ENCODE data around the gene SYCN. TPM values are rescaled to one million over a fixed set of nuclear protein-coding genes. Genes with fewer than 3 reads are reported as not detected.
"Not testable (repeated sequence)": the region's sequence is repeated elsewhere in the genome, so short reads cannot be mapped to it uniquely, and the experiment has no call there.

Gene SYCN
- total RNA-seq, 6 experiments from 2014 or later: not detected

DNA sequence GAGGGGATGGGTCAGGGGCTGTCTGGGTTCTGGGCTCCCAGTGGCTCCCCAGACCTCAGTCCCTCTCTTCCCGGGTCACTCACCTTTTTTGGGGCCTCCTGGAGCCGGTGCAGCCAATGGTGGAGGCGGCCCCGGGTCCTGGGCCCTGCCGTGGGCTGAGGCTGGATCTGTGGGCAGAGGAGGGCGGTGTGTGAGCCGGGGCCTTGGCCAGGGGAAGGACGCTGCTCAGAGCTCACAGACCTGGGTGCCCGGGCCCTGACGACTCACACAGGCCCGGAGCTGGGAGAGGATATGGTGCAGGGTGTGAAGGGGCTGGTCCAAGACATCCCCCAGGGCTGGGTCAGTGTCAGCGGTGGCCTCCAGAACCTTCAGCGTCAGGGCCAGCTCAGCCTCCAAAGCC lies 39.7 kb upstream of the SYCN start:
- intact Hi-C loops (cut with DNase I); H3K27me3 ChIP-seq; ATAC-seq; H3K9me3 ChIP-seq; H3K36me3 ChIP-seq; H3K4me3 ChIP-seq; H3K27ac ChIP-seq; H3K4me1 ChIP-seq; DNase-seq: not testable (repeated sequence)
- 75% methylated on average over 2 of the region's 13 CpGs for WGBS (ENCODE audit: insufficient coverage, low coverage, low lambda C conversion rate, missing lambda C conversion rate)

DNA sequence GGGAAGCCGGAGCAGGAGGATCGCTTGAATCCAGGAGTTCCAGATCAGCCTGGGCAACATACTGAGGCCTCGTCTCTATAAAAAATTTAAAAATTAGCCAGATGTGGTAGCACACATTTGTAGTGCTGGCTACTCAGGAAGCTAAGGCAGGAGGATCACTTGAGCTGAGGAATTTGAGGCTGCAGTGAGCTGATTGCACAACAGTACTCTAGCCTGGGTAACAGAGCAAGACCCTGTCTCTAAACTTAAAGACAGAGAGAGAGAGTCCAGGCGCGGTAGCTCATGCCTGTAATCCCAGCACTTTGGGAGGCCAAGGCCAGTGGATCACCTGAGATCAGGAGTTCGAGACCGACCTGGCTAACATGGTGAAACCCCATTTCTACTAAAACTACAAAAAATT lies 36.4 kb upstream of the SYCN start:
- no peak for TF ChIP-seq POLR2A (IDR thresholded peaks at IDR 0.05)
- TF ChIP-seq, protein P1, sequence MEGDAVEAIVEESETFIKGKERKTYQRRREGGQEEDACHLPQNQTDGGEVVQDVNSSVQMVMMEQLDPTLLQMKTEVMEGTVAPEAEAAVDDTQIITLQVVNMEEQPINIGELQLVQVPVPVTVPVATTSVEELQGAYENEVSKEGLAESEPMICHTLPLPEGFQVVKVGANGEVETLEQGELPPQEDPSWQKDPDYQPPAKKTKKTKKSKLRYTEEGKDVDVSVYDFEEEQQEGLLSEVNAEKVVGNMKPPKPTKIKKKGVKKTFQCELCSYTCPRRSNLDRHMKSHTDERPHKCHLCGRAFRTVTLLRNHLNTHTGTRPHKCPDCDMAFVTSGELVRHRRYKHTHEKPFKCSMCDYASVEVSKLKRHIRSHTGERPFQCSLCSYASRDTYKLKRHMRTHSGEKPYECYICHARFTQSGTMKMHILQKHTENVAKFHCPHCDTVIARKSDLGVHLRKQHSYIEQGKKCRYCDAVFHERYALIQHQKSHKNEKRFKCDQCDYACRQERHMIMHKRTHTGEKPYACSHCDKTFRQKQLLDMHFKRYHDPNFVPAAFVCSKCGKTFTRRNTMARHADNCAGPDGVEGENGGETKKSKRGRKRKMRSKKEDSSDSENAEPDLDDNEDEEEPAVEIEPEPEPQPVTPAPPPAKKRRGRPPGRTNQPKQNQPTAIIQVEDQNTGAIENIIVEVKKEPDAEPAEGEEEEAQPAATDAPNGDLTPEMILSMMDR (IDR thresholded peaks at IDR 0.05): no peak
- no peak for ATAC-seq

DNA sequence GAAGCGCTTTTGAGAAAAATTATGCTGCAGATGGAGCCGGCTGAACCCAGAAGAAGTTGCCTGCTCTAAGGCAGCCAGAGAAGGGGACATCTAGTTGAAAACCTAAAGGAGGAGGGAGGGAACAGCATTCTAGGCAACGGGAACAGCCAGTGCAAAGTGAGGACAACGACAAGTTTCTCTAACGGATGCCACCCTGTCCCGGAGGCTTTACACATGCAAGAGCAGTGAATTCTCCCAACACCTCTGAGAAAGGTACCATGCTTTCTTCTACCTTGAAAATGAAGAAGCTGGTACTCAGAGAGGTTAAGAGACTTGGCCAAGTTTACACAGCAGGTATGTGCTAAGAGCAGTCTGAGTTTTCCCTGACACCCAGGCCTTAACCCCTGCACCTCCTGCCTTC lies 34.9 kb upstream of the SYCN start:
- no peak overlapping the region for H3K4me3 ChIP-seq
- TF ChIP-seq, protein P1 (IDR thresholded peaks at IDR 0.05): no peak
- no peak for TF ChIP-seq POLR2A (IDR thresholded peaks at IDR 0.05)
- DNase-seq (no peak), ATAC-seq (no peak)
- H3K9me3 ChIP-seq: no peaks in the 10 kb centered on the region
- H3K27ac ChIP-seq: no peak overlapping the region
- H3K4me1 ChIP-seq: no peaks in the 10 kb centered on the region
- H3K27me3 ChIP-seq: no peaks in the 10 kb centered on the region
- intact Hi-C loops (cut with DNase I): no loop called here
- no peaks in the 10 kb centered on the region for H3K36me3 ChIP-seq
- WGBS (ENCODE audit: insufficient coverage, low coverage, low lambda C conversion rate, missing lambda C conversion rate): 90% methylated on average over 2 of the region's 6 CpGs

More for the DNA sequence above, 36.4 kb upstream of the SYCN start:
- Histone ChIP-seq H3K9me3 (no peaks in the 10 kb centered on the region), H3K4me1 (no peaks in the 10 kb centered on the region), H3K36me3 (no peaks in the 10 kb centered on the region), H3K27me3 (no peaks in the 10 kb centered on the region), H3K27ac (no peak overlapping the region), H3K4me3 (no peak overlapping the region)
- intact Hi-C loops (cut with DNase I): no loop called here
- 79% methylated on average over 5 of the region's 7 CpGs for WGBS (ENCODE audit: insufficient coverage, low coverage, low lambda C conversion rate, missing lambda C conversion rate)
- DNase-seq: no peak

DNA sequence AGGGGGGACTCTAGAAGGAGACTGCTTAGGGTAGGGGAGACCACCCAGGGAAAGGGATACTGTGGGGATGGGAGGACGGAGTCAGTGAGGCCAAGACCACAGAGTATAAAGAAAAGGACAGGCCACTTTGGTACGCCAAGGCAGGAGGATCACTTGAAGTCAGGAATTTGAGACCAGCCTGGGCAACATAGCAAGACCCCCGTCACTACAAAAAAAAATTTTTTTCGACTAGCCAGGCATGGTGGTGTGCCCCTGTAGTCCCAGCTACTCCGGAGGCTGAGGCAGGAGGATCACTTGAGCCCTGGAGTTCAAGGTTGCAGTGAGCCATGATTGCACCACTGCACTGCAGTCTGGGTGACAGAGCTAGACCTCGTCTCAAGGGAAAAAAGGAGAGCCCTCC lies 34.1 kb upstream of the SYCN start:
- H3K4me1 ChIP-seq: no peaks in the 10 kb centered on the region
- TF ChIP-seq, protein P1 (IDR thresholded peaks at IDR 0.05): no peak
- TF ChIP-seq POLR2A (IDR thresholded peaks at IDR 0.05): no peak
- 59% methylated on average over 2 of the region's 6 CpGs for WGBS (ENCODE audit: insufficient coverage, low coverage, low lambda C conversion rate, missing lambda C conversion rate)
- H3K4me3 ChIP-seq: no peak overlapping the region
- intact Hi-C loops (cut with DNase I): no loop called here
- DNase-seq: no peak
- ATAC-seq: no peak
- H3K27me3 ChIP-seq: no peaks in the 10 kb centered on the region
- no peaks in the 10 kb centered on the region for H3K36me3 ChIP-seq
- no peak overlapping the region for H3K27ac ChIP-seq
- no peaks in the 10 kb centered on the region for H3K9me3 ChIP-seq

DNA sequence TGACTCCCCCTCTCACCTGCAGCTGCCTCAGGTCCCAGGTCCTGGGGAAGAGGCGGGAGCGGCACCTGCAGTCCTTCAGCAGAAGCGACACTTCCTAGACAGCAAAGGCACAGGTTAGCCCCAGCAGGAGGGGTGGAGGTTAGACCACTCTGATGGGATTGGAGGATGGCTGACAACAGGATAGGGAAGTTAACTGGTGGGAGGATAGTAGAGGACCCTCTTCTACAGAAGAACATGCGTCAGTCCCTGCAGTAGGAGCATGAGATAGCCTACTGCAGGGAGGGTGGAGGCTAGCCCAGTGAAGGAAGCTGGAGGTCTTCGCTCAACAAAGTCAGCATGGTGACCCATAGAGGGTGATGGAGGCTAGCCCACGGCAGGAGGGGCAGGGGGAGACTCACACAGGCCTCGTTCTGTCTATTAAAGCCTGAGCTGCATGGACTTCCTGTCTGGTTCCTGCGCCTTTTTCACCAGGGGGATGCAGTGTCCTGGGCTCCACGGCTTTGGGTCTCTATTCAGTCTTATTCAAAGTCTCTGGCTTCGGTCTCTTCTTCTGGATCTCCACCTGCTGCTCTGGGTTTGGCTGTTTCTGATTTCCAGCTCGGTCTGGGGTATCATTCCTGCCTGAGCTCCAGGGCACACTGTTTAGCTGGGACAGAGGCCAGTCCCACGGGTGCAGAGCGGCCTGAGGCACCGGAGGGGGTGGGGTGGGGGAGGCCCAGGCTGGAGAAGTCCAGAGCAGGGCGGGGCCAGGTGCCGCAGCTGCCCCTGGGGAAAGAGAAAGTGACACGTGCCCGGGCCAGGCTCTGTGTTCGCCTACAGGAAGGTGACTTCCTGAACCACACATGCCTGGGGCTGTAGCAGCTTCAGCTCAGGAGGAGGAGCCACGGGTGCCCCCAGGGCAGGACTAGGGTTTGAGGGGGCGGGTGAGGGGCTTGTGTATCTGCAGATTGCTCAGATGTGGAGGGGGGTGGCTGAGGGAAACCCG lies 33.4 kb upstream of the SYCN start:
- ATAC-seq (peak; percentile 94 to 99 (median 98)), DNase-seq (peak; percentile 82 to 90 (median 84))

More for the DNA sequence above, 33.4 kb upstream of the SYCN start:
- no peaks in the 10 kb centered on the region for H3K9me3 ChIP-seq
- H3K4me1 ChIP-seq: no peaks in the 10 kb centered on the region
- no peaks in the 10 kb centered on the region for H3K27me3 ChIP-seq
- 22% methylated on average over 15 of the region's 22 CpGs for WGBS (ENCODE audit: insufficient coverage, low coverage, low lambda C conversion rate, missing lambda C conversion rate)
- H3K27ac ChIP-seq: no peak overlapping the region
- H3K4me3 ChIP-seq: peak overlapping the region in 1 of 3 donors; percentile 4
- no peaks in the 10 kb centered on the region for H3K36me3 ChIP-seq
- intact Hi-C loops (cut with DNase I): no loop called here
- TF ChIP-seq, protein P1 (IDR thresholded peaks at IDR 0.05): no peak
- TF ChIP-seq POLR2A (IDR thresholded peaks at IDR 0.05): no peak
